Neural cell (in vitro differentiated cells): ENCODE measurements around the gene ASXL1. TPM values are rescaled to one million over a fixed set of nuclear protein-coding genes. Genes with fewer than 3 reads are reported as not detected.

Experiments
- H2AFZ ChIP-seq: fragments of 200-600, 300-800 bp; sonication (generic), shearing (Covaris generic); 2 replicates; pipeline ENCODE4 v1.6.0; 2014; ENCODE audit warnings: low read depth, mild to moderate bottlenecking, antibody characterized with exemption, low read length, moderate library complexity
- H3F3A ChIP-seq: fragments of 200-600 bp; shearing (Covaris generic); 2 replicates; pipeline ENCODE4 v1.6.1; 2016; ENCODE audit warnings: mild to moderate bottlenecking, moderate library complexity, mixed read lengths, antibody characterized with exemption, low read length; ENCODE audit not compliant: insufficient read depth, poor library complexity, severe bottlenecking
- H3K27ac ChIP-seq: fragments of 200-600, 300-800 bp; sonication (generic), shearing (Covaris generic); 2 replicates; pipeline ENCODE4 v1.5.1; 2014; ENCODE audit warnings: mild to moderate bottlenecking, low read length, moderate library complexity
- H3K27me3 ChIP-seq: fragments of 300-800, 200-600 bp; sonication (generic), shearing (Covaris generic); 2 replicates; pipeline ENCODE4 v1.6.0; 2014; ENCODE audit warnings: mild to moderate bottlenecking, low read depth, low read length, moderate library complexity; ENCODE audit not compliant: insufficient read depth
- H3K36me3 ChIP-seq: fragments of 300-800, 200-600 bp; sonication (generic), shearing (Covaris generic); 2 replicates; pipeline ENCODE4 v1.5.1; 2014; ENCODE audit warnings: mild to moderate bottlenecking, antibody characterized with exemption, low read length, moderate library complexity; ENCODE audit not compliant: insufficient read depth
- H3K4me2 ChIP-seq: fragments of 300-800, 200-600 bp; sonication (generic), shearing (Covaris generic); 2 replicates; pipeline ENCODE4 v1.6.0; 2014; ENCODE audit warnings: mild to moderate bottlenecking, low read length
- H3K4me3 ChIP-seq: fragments of 300-800, 200-600 bp; sonication (generic), shearing (Covaris generic); 2 replicates; pipeline ENCODE4 v1.5.1; 2014; ENCODE audit warnings: mild to moderate bottlenecking, low read length, moderate library complexity
- H3K79me2 ChIP-seq: fragments of 200-600 bp; shearing (Covaris generic); replicated peaks from 2 replicates; pipeline ENCODE4 v1.6.0; 2014; ENCODE audit warnings: mild to moderate bottlenecking, low read length, moderate library complexity; ENCODE audit not compliant: insufficient read depth
- H3K9ac ChIP-seq: fragments of 300-800, 200-600 bp; sonication (generic), shearing (Covaris generic); 2 replicates; pipeline ENCODE4 v1.6.1; 2016; ENCODE audit warnings: mild to moderate bottlenecking, low read length, mixed read lengths
- H3K9me2 ChIP-seq: fragments of 200-600 bp; shearing (Covaris generic); 2 replicates; pipeline ENCODE4 v1.6.1; 2016; ENCODE audit warnings: mild to moderate bottlenecking, low read length, mixed read lengths; ENCODE audit not compliant: insufficient read depth
- H3K9me3 ChIP-seq: fragments of 200-600, 300-800 bp; sonication (generic), shearing (Covaris generic); 2 replicates; pipeline ENCODE4 v1.6.1; 2016; ENCODE audit warnings: mild to moderate bottlenecking, mixed run types, low read length, moderate library complexity, mixed read lengths
- H4K20me1 ChIP-seq: fragments of 200-600 bp; shearing (Covaris generic); 2 replicates; pipeline ENCODE4 v1.6.1; 2016; ENCODE audit warnings: mild to moderate bottlenecking, mixed run types; ENCODE audit not compliant: insufficient read depth
- CTCF ChIP-seq: fragments of 450-650 bp; IDR thresholded peaks from 2 replicates; pipeline ENCODE4 v1.5.1; 2014; ENCODE audit warnings: antibody characterized with exemption, mild to moderate bottlenecking, moderate library complexity; ENCODE audit not compliant: poor library complexity, severe bottlenecking
- EP300 ChIP-seq: fragments of 450-650 bp; conservative IDR thresholded peaks from 2 replicates; pipeline ENCODE4 v1.6.1; 2014; ENCODE audit warnings: antibody characterized with exemption, mild to moderate bottlenecking, moderate library complexity; ENCODE audit not compliant: poor library complexity, severe bottlenecking
- EZH2 ChIP-seq: fragments of 200-600, 300-800 bp; shearing (Covaris generic), sonication (generic); IDR thresholded peaks from 2 replicates; pipeline ENCODE4 v1.6.1; 2014; ENCODE audit warnings: antibody characterized with exemption, low read length, borderline replicate concordance, mild to moderate bottlenecking; ENCODE audit not compliant: insufficient read depth, poor library complexity, severe bottlenecking
- MXI1 ChIP-seq: fragments of 450-650 bp; conservative IDR thresholded peaks from 2 replicates; pipeline ENCODE4 v1.6.1; 2014; ENCODE audit warnings: antibody characterized with exemption, mild to moderate bottlenecking; ENCODE audit not compliant: poor library complexity, severe bottlenecking
- POLR2AphosphoS5 ChIP-seq: IDR thresholded peaks from 2 replicates; pipeline ENCODE4 v1.6.1; 2012
- RAD21 ChIP-seq: fragments of 450-650 bp; conservative IDR thresholded peaks from 2 replicates; pipeline ENCODE4 v1.6.1; 2014; ENCODE audit warnings: antibody characterized with exemption, mild to moderate bottlenecking, moderate library complexity
- REST ChIP-seq: IDR thresholded peaks from 2 replicates; pipeline ENCODE4 v1.6.1; 2012; ENCODE audit warnings: borderline replicate concordance
- SMC3 ChIP-seq: fragments of 450-650 bp; conservative IDR thresholded peaks from 2 replicates; pipeline ENCODE4 v1.6.1; 2014; ENCODE audit warnings: antibody characterized with exemption, mild to moderate bottlenecking, moderate library complexity; ENCODE audit not compliant: poor library complexity
- TAF1 ChIP-seq: IDR thresholded peaks from 2 replicates; pipeline ENCODE4 v1.6.1; 2012; ENCODE audit warnings: low read depth
- polyA plus RNA-seq: library from polyadenylated mRNA; depleted of rRNA; stranded (reverse); fragments of >200 nt; gene quantifications from 2 replicates; pipeline ENCODE4 v1.2.3, GENCODE V29; 2014

Gene ASXL1
- polyA plus RNA-seq, 1 donor from 2014 or later: 45.9 TPM

- TF ChIP-seq TAF1 (no peak), CTCF (no peak), RAD21 (no peak), EZH2 (no peak), EP300 (no peak), REST (no peak), POLR2AphosphoS5 (no peak), SMC3 (no peak), MXI1 (no peak)
- Histone ChIP-seq H4K20me1 (no peaks in the 10 kb centered on the region), H2AFZ (no peak overlapping the region), H3K9me3 (no peaks in the 10 kb centered on the region), H3K9me2 (no peaks in the 10 kb centered on the region), H3K27ac (no peak overlapping the region), H3K9ac (no peak overlapping the region), H3K36me3 (peaks cover 25% of the 10 kb centered on the region), H3K4me3 (no peak overlapping the region), H3K79me2 (no peaks in the 10 kb centered on the region), H3K27me3 (no peaks in the 10 kb centered on the region), H3F3A (no peaks in the 10 kb centered on the region), H3K4me2 (no peak overlapping the region)
Observed at GRCh38 chr20:32436142-32436861, 78.2 kb downstream of the ASXL1 start.

- Histone ChIP-seq H3K27me3 (no peaks in the 10 kb centered on the region), H4K20me1 (no peaks in the 10 kb centered on the region), H3K36me3 (peaks cover 25% of the 10 kb centered on the region), H3F3A (no peaks in the 10 kb centered on the region), H3K27ac (no peak overlapping the region), H3K9ac (no peak overlapping the region), H3K9me3 (no peaks in the 10 kb centered on the region), H2AFZ (no peak overlapping the region), H3K4me3 (no peak overlapping the region), H3K4me2 (no peak overlapping the region), H3K79me2 (no peaks in the 10 kb centered on the region), H3K9me2 (no peaks in the 10 kb centered on the region)
- TF ChIP-seq TAF1 (no peak), POLR2AphosphoS5 (no peak), SMC3 (no peak), CTCF (no peak), MXI1 (no peak), EP300 (no peak), EZH2 (no peak), REST (no peak), RAD21 (no peak)
Observed at GRCh38 chr20:32436968-32437367, 78.8 kb downstream of the ASXL1 start.
